SK-N-SH (cell line): ENCODE measurements around the gene COL23A1. TPM values are rescaled to one million over a fixed set of nuclear protein-coding genes. Genes with fewer than 3 reads are reported as not detected.

Experiments used
- CTCF ChIA-PET: fragments of 300-600, 350-600 bp; formaldehyde crosslinking; extraction: SDS; loops from one replicate; lab custom pipeline; 2021; lab: Yijun Ruan, JAX
- POLR2A ChIA-PET: fragments of 350-600 bp; sonication (Branson Sonifier 250); formaldehyde crosslinking; extraction: SDS; loops from one replicate; lab custom pipeline; 2020; ENCODE audit warnings: antibody characterized with exemption, inconsistent platforms; lab: Yijun Ruan, JAX
- DNase-seq: peaks from one replicate; pipeline ENCODE4 v3.0.0; 2012
- H2AFZ ChIP-seq: fragments of 200-600 bp; sonication (generic); 2 replicates; pipeline ENCODE4 v1.8.1; 2016; ENCODE audit warnings: antibody characterized with exemption, mild to moderate bottlenecking, low read depth
- H3F3A ChIP-seq: fragments of 200-600 bp; sonication (generic); replicated peaks from 2 replicates; pipeline ENCODE3; 2016; ENCODE audit warnings: antibody characterized with exemption, mild to moderate bottlenecking; ENCODE audit not compliant: insufficient read depth
- H3K27ac ChIP-seq, 2 experiments: fragments of 200-500 bp in 1 of 2; fragments of 200-600 bp in 1 of 2; sonication (Bioruptor generic) in 1 of 2; sonication (generic), shearing (Covaris generic) in 1 of 2; 2 replicates each; pipeline versions ENCODE4 v1.5.1 to v1.6.1; 2014 to 2016; ENCODE audit warnings: low read depth in 2 of 2, inconsistent platforms in 1 of 2, low read length in 1 of 2, mild to moderate bottlenecking in 1 of 2, mixed read lengths in 1 of 2
- H3K27me3 ChIP-seq: fragments of 200-600 bp; sonication (generic), shearing (Covaris generic); 2 replicates; pipeline ENCODE4 v1.6.1; 2016; ENCODE audit warnings: mixed run types; ENCODE audit not compliant: insufficient read depth
- H3K36me3 ChIP-seq, 2 experiments: fragments of 200-500 bp in 1 of 2; fragments of 200-600 bp in 1 of 2; sonication (Bioruptor generic) in 1 of 2; sonication (generic) in 1 of 2; replicated peaks in 1 of 2; 2 replicates each; pipeline versions ENCODE3 to v1.5.1; 2014 to 2016; ENCODE audit warnings: low read length in 1 of 2, mild to moderate bottlenecking in 1 of 2; ENCODE audit not compliant: insufficient read depth in 2 of 2, control insufficient read depth in 1 of 2
- H3K4me1 ChIP-seq, 2 experiments: fragments of 200-500 bp in 1 of 2; fragments of 200-600 bp in 1 of 2; sonication (Bioruptor generic) in 1 of 2; sonication (generic), shearing (Covaris generic) in 1 of 2; 2 replicates each; pipeline versions ENCODE4 v1.5.1 to v1.6.1; 2014 to 2016; ENCODE audit warnings: low read depth in 1 of 2, low read length in 1 of 2, mixed run types in 1 of 2; ENCODE audit not compliant: insufficient read depth in 2 of 2, control insufficient read depth in 1 of 2
- H3K4me2 ChIP-seq: fragments of 200-600 bp; sonication (generic), shearing (Covaris generic); 2 replicates; pipeline ENCODE4 v1.6.1; 2017; ENCODE audit warnings: mixed run types
- H3K4me3 ChIP-seq, 2 experiments: fragments of 200-500 bp in 1 of 2; fragments of 200-600 bp in 1 of 2; sonication (Bioruptor generic) in 1 of 2; sonication (generic), shearing (Covaris generic) in 1 of 2; 2 replicates each; pipeline versions ENCODE4 v1.5.1 to v1.8.1; 2014 to 2016; ENCODE audit warnings: low read depth in 2 of 2, inconsistent platforms in 1 of 2, low read length in 1 of 2, mild to moderate bottlenecking in 1 of 2, mixed read lengths in 1 of 2, moderate library complexity in 1 of 2
- H3K79me2 ChIP-seq: fragments of 200-600 bp; sonication (generic); 2 replicates; pipeline ENCODE4 v1.8.1; 2017; ENCODE audit warnings: mild to moderate bottlenecking; ENCODE audit not compliant: insufficient read depth
- H3K9ac ChIP-seq: fragments of 200-600 bp; sonication (generic); 2 replicates; pipeline ENCODE4 v1.6.1; 2017; ENCODE audit warnings: mixed run types
- H3K9me2 ChIP-seq: fragments of 200-600 bp; sonication (generic); 2 replicates; pipeline ENCODE4 v1.6.1; 2017; ENCODE audit warnings: mixed run types
- H3K9me3 ChIP-seq: fragments of 200-600 bp; sonication (generic); 2 replicates; pipeline ENCODE4 v1.6.1; 2017; ENCODE audit warnings: mixed run types, mild to moderate bottlenecking, moderate library complexity
- H4K20me1 ChIP-seq: fragments of 200-600 bp; sonication (generic); 2 replicates; pipeline ENCODE4 v1.6.1; 2017; ENCODE audit warnings: mild to moderate bottlenecking, mixed run types; ENCODE audit not compliant: insufficient read depth
- ELF1 ChIP-seq: IDR thresholded peaks from 2 replicates; pipeline ENCODE4 v1.4.0; 2012
- EP300 ChIP-seq, 2 experiments: IDR thresholded peaks; 2 replicates each; pipeline versions ENCODE4 v1.4.0 to v1.6.1; 2012; ENCODE audit warnings: borderline replicate concordance in 1 of 2, low read depth in 1 of 2, low read length in 1 of 2
- EZH2phosphoT487 ChIP-seq: fragments of 200-600 bp; sonication (generic); IDR thresholded peaks from 2 replicates; pipeline ENCODE4 v1.6.1; 2017; ENCODE audit warnings: low read depth, mixed run types, mild to moderate bottlenecking, antibody characterized with exemption, moderate library complexity, borderline replicate concordance
- FOSL2 ChIP-seq: IDR thresholded peaks from 2 replicates; pipeline ENCODE4 v1.4.0; 2012; ENCODE audit warnings: low read depth, mild to moderate bottlenecking, moderate library complexity, borderline replicate concordance
- FOXJ3 ChIP-seq: sonication (generic); formaldehyde crosslinking; IDR thresholded peaks from 2 replicates; pipeline ENCODE4 v1.5.1; 2020; ENCODE audit warnings: mild to moderate bottlenecking, missing genetic modification reagents
- MEF2A ChIP-seq: IDR thresholded peaks from 2 replicates; pipeline ENCODE4 v1.4.0; 2012; ENCODE audit warnings: low read depth, borderline replicate concordance
- MXI1 ChIP-seq: IDR thresholded peaks from 2 replicates; pipeline ENCODE4 v1.6.1; 2012; ENCODE audit warnings: mild to moderate bottlenecking, low read depth, low read length, improper control_type of control experiment
- POLR2AphosphoS5 ChIP-seq: IDR thresholded peaks from 2 replicates; pipeline ENCODE4 v1.6.1; 2012; ENCODE audit warnings: low read depth, low read length
- RCOR1 ChIP-seq: fragments of 150-350 bp; IDR thresholded peaks from 2 replicates; pipeline ENCODE4 v1.6.1; 2017; ENCODE audit warnings: antibody characterized with exemption, low read length
- RFX5 ChIP-seq: IDR thresholded peaks from 2 replicates; pipeline ENCODE4 v1.6.1; 2012; ENCODE audit warnings: mild to moderate bottlenecking, improper control_type of control experiment, low read length
- SIN3A ChIP-seq: IDR thresholded peaks from 2 replicates; pipeline ENCODE4 v1.6.1; 2012; ENCODE audit warnings: low read depth, mild to moderate bottlenecking, low read length, moderate library complexity, borderline replicate concordance
- SMC3 ChIP-seq: IDR thresholded peaks from 2 replicates; pipeline ENCODE4 v1.6.1; 2012; ENCODE audit warnings: low read depth, low read length, improper control_type of control experiment
- TAF1 ChIP-seq: IDR thresholded peaks from 2 replicates; pipeline ENCODE4 v1.6.1; 2012; ENCODE audit warnings: low read depth, mild to moderate bottlenecking, low read length, moderate library complexity, borderline replicate concordance
- TEAD4 ChIP-seq: IDR thresholded peaks from 2 replicates; pipeline ENCODE4 v1.4.0; 2012; ENCODE audit warnings: mild to moderate bottlenecking, borderline replicate concordance; ENCODE audit not compliant: insufficient read depth
- whole genome bisulfite sequencing: methylation state at CpG from one replicate; pipeline ENCODE4 v1.1.6; 2017; ENCODE audit warnings: low lambda C conversion rate; 5-methylcytosine and 5-hydroxymethylcytosine counted together
- polyA plus RNA-seq, 3 experiments: library from polyadenylated mRNA; depleted of rRNA; stranded (reverse); fragments of >200 nt; gene quantifications; 2 replicates each; pipeline ENCODE4 v1.2.3, GENCODE V29; 2012
- TF ChIP-seq, protein P1 (sequence below): fragments of 150-350 bp; IDR thresholded peaks from 2 replicates; pipeline ENCODE4 v1.6.1; 2016; ENCODE audit warnings: mild to moderate bottlenecking, low read depth, low read length
- TF ChIP-seq, protein P2 (sequence below): IDR thresholded peaks from 2 replicates; pipeline ENCODE4 v1.4.0; 2012; ENCODE audit warnings: low read depth
- TF ChIP-seq, protein P3 (sequence below): IDR thresholded peaks from 2 replicates; pipeline ENCODE4 v1.6.1; 2012; ENCODE audit warnings: mild to moderate bottlenecking, low read depth, low read length, moderate library complexity
- TF ChIP-seq, protein P4 (sequence below): IDR thresholded peaks from 2 replicates; pipeline ENCODE4; 2012

The COL23A1 gene
- polyA plus RNA-seq, 1 of the 3 experiments (the other 2 are of a cell fraction) = 0.10 TPM

DNA sequence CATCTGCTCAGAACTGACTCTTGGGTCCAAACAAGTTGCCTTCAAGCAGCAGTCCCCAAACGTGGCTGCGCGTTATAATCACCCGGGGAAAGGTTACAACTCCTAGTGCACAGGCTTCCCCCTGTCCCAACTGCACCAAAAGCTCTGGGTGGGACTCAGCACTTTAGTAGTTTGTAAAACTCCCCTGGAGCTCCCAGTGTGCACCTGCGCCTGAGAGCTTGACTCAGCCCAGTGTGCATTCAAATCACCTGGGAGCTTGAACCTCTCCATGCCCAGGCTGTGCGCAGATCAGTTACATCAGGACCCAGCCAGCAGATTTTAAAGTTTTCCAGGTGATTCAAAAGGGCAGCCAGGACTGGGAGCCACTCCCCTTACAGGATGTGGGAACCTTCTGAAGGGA lies 151.4 kb downstream of the COL23A1 start:
- Histone ChIP-seq H3K9me2 (no peaks in the 10 kb centered on the region), H3K4me1 (peaks cover 0 to 62% of the 10 kb centered on the region in 2 experiments; a peak in 2 of 4 replicates), H3K79me2 (no peaks in the 10 kb centered on the region), H3K36me3 (no peaks in the 10 kb centered on the region), H2AFZ (no peak overlapping the region), H3K27me3 (no peaks in the 10 kb centered on the region), H4K20me1 (no peaks in the 10 kb centered on the region), H3K4me3 (no peak overlapping the region), H3F3A (no peaks in the 10 kb centered on the region), H3K9ac (no peak overlapping the region), H3K27ac (peak overlapping the region in 1 of 2 experiments; percentile 40; a peak in 1 of 4 replicates), H3K4me2 (no peak overlapping the region), H3K9me3 (no peaks in the 10 kb centered on the region)
- TF ChIP-seq, protein P1, sequence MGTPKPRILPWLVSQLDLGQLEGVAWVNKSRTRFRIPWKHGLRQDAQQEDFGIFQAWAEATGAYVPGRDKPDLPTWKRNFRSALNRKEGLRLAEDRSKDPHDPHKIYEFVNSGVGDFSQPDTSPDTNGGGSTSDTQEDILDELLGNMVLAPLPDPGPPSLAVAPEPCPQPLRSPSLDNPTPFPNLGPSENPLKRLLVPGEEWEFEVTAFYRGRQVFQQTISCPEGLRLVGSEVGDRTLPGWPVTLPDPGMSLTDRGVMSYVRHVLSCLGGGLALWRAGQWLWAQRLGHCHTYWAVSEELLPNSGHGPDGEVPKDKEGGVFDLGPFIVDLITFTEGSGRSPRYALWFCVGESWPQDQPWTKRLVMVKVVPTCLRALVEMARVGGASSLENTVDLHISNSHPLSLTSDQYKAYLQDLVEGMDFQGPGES = no peak
- TF ChIP-seq, protein P2, sequence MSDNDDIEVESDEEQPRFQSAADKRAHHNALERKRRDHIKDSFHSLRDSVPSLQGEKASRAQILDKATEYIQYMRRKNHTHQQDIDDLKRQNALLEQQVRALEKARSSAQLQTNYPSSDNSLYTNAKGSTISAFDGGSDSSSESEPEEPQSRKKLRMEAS = no peak
- TF ChIP-seq SIN3A = no peak
- TF ChIP-seq TEAD4 = no peak
- TF ChIP-seq ELF1 = no peak
- no peak for TF ChIP-seq RFX5
- no peak for TF ChIP-seq MXI1
- CTCF ChIA-PET = interaction anchor here (2.7 to 4.2 kb wide), 2 partner anchors 22 to 158 kb away, joined by 11 to 18 read pairs; no protein-coding TSS in a partner anchor
- WGBS = 59% methylated on average over 6 of the region's 6 CpGs
- POLR2A ChIA-PET = interaction anchor here (0.8 kb wide), 1 partner anchor 10 kb away, joined by 4 read pairs; no protein-coding TSS in a partner anchor
- DNase-seq = no peak

DNA sequence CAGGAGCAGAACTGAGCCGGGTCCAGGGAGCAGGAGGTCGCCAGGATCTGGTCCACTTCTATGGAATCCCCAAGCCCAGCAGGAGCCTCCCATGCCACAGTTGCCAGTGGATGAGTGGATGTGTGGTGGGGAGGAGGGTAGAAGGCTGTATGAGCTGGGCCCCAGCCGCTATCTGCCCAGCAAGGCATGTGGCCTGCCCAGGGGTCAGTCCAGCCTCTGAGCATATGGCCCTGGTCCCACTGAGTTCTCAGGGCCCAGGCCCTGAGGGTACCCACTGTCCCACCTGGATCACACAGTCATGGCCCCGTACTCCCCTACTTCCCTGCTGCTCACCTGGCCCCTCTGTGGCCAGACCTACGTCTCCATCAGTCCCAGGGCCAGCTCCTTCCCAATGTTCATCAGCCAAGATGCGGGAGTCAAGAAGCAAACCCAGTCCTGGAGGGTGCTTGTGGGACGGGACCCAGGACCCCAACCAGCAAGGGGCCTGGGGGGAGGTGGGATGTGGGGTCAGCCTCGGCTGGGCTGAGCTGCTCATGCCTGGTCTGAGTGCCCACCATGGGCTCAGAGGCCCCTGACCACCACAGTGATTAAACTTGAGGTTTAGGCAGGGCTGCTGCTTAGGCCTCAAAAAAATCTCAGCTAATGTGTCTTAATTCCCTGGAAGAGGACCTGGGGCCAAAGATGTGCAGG lies 152.7 kb downstream of the COL23A1 start:
- no peaks in the 10 kb centered on the region for H4K20me1 ChIP-seq
- no peaks in the 10 kb centered on the region for H3K27me3 ChIP-seq
- no peaks in the 10 kb centered on the region for H3K79me2 ChIP-seq
- ChIA-PET POLR2A (interaction anchor here (0.6 to 2.4 kb wide), 2 partner anchors 9 to 61 kb away, joined by 4 to 6 read pairs; no protein-coding TSS in a partner anchor), CTCF (interaction anchor here (1.1 to 4.2 kb wide), 6 partner anchors 11 to 203 kb away, joined by 3 to 18 read pairs (median 4); no protein-coding TSS in a partner anchor)
- DNase-seq = no peak
- H3K9me2 ChIP-seq = no peaks in the 10 kb centered on the region
- 15% methylated on average over 6 of the region's 8 CpGs for WGBS
- H3K36me3 ChIP-seq = no peaks in the 10 kb centered on the region
- H2AFZ ChIP-seq = no peak overlapping the region
- H3K9ac ChIP-seq = no peak overlapping the region
- no peak overlapping the region for H3K4me3 ChIP-seq
- no peaks in the 10 kb centered on the region for H3K9me3 ChIP-seq
- no peak overlapping the region for H3K4me2 ChIP-seq
- peak overlapping the region in 1 of 2 experiments; percentile 97; a peak in 1 of 4 replicates for H3K27ac ChIP-seq
- TF ChIP-seq MXI1 (no peak), FOSL2 (no peak), POLR2AphosphoS5 (no peak), SMC3 (no peak), ELF1 (no peak), EP300 (IDR thresholded peaks at IDR 0.05; ENCODE audit: borderline replicate concordance in 1 of 2, low read depth in 1 of 2, low read length in 1 of 2) (no peak), RCOR1 (no peak), FOXJ3 (CRISPR knock-in tag) (no peak), TAF1 (no peak), EZH2phosphoT487 (no peak), MEF2A (no peak)
- TF ChIP-seq, protein P3, sequence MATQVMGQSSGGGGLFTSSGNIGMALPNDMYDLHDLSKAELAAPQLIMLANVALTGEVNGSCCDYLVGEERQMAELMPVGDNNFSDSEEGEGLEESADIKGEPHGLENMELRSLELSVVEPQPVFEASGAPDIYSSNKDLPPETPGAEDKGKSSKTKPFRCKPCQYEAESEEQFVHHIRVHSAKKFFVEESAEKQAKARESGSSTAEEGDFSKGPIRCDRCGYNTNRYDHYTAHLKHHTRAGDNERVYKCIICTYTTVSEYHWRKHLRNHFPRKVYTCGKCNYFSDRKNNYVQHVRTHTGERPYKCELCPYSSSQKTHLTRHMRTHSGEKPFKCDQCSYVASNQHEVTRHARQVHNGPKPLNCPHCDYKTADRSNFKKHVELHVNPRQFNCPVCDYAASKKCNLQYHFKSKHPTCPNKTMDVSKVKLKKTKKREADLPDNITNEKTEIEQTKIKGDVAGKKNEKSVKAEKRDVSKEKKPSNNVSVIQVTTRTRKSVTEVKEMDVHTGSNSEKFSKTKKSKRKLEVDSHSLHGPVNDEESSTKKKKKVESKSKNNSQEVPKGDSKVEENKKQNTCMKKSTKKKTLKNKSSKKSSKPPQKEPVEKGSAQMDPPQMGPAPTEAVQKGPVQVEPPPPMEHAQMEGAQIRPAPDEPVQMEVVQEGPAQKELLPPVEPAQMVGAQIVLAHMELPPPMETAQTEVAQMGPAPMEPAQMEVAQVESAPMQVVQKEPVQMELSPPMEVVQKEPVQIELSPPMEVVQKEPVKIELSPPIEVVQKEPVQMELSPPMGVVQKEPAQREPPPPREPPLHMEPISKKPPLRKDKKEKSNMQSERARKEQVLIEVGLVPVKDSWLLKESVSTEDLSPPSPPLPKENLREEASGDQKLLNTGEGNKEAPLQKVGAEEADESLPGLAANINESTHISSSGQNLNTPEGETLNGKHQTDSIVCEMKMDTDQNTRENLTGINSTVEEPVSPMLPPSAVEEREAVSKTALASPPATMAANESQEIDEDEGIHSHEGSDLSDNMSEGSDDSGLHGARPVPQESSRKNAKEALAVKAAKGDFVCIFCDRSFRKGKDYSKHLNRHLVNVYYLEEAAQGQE = no peak
- TF ChIP-seq, protein P1 = no peak
- TF ChIP-seq, protein P4, sequence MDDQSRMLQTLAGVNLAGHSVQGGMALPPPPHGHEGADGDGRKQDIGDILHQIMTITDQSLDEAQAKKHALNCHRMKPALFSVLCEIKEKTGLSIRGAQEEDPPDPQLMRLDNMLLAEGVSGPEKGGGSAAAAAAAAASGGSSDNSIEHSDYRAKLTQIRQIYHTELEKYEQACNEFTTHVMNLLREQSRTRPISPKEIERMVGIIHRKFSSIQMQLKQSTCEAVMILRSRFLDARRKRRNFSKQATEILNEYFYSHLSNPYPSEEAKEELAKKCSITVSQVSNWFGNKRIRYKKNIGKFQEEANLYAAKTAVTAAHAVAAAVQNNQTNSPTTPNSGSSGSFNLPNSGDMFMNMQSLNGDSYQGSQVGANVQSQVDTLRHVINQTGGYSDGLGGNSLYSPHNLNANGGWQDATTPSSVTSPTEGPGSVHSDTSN = no peak
- no peaks in the 10 kb centered on the region for H3F3A ChIP-seq
- peaks cover 0 to 63% of the 10 kb centered on the region in 2 experiments; a peak in 2 of 4 replicates for H3K4me1 ChIP-seq
